GM12874 (cell line): ENCODE data around the gene ABCB11.
A peak's percentile ranks its signal among the peaks of the same experiment; 100 is the strongest.

Source experiments
- TF ChIP-seq, protein P1 (sequence below): IDR thresholded peaks from 2 replicates; pipeline ENCODE4 v1.5.1; 2011; ENCODE audit warnings: low read depth, mild to moderate bottlenecking, control low read depth, low read length, moderate library complexity; ENCODE audit not compliant: insufficient read depth

ABCB11 gene

DNA sequence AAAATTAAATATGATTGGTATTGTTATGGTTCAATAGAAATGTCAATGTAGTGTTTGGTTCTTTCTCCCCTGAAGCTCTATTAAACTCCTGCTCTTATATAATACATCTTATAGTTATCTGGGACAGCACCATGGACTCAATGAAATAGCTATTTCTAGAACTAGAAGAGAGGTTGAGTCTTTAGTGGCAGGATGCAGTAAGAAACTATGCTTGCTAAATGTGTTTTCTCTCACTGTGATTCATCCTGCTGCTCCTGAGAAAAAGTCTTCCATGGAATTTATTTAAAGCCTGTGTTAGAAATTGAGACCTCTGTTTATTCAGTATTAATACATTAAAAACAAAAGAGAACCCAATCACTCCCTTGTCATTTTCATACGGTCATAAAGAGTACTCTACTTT lies 68.5 kb downstream of the ABCB11 start:
- TF ChIP-seq, protein P1, sequence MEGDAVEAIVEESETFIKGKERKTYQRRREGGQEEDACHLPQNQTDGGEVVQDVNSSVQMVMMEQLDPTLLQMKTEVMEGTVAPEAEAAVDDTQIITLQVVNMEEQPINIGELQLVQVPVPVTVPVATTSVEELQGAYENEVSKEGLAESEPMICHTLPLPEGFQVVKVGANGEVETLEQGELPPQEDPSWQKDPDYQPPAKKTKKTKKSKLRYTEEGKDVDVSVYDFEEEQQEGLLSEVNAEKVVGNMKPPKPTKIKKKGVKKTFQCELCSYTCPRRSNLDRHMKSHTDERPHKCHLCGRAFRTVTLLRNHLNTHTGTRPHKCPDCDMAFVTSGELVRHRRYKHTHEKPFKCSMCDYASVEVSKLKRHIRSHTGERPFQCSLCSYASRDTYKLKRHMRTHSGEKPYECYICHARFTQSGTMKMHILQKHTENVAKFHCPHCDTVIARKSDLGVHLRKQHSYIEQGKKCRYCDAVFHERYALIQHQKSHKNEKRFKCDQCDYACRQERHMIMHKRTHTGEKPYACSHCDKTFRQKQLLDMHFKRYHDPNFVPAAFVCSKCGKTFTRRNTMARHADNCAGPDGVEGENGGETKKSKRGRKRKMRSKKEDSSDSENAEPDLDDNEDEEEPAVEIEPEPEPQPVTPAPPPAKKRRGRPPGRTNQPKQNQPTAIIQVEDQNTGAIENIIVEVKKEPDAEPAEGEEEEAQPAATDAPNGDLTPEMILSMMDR: no peak

DNA sequence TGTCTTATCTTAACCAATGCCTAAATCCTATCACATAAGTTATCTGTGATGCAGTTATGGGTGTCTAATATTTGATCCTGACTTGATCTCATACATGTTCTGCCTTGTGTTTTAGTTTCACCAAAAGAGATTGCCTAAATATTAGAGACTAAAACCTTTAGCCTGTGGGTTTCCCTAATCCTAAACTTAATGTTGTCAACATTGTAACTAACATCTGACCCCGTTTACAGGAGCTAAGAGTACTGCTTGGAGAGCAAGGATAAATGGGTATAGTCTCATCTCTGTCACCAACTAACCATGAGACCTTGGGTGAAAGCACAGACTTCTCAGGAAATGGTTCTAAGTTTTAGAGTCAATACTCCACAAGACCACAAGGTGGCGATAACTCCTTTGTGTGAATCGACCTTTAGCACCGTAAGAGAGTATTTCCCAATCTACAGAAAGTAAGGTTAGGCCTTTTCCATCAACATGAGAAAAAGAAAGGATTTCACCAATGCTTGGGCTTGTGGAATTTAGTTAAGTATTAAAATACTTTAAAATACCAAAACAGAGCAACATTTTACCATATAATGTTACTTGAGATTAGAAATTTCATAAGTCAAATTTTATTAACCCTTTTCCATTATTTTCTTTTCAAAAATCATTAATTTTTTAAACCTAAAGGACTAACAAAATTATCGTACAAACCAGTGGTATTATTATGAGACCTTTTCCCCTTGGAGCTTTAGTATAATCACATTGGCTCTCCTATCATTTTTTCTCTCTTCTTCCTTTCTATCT lies 69.5 kb downstream of the ABCB11 start:
- TF ChIP-seq, protein P1: peak; percentile 68

GRCh38 chr2:168956392-168956791 lies 74.7 kb downstream of the ABCB11 start:
- TF ChIP-seq, protein P1: no peak

- TF ChIP-seq, protein P1: no peak
Observed at GRCh38 chr2:168955321-168955720, 75.8 kb downstream of the ABCB11 start.

GRCh38 chr2:168954256-168954655 lies 76.9 kb downstream of the ABCB11 start:
- TF ChIP-seq, protein P1: no peak

DNA sequence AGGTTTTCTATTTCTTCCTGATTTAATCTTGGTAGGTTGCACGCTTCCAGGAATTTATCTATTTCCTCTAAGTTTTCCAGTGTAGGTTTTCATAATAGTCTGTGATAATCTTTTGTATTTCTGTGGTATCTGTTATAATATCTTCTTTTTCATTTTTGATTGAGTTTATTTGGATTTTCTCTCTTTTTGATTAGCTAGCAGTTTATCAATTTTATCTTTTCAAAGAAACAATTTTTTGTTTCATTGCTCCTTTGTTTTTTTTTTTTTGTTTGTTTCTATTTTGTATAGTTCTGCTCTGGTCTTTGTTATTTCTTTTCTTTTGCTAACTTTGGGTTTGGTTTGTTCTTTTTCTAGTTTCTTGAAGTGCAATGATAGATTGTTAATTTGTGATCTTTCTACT lies 78.7 kb downstream of the ABCB11 start:
- TF ChIP-seq, protein P1: no peak

DNA sequence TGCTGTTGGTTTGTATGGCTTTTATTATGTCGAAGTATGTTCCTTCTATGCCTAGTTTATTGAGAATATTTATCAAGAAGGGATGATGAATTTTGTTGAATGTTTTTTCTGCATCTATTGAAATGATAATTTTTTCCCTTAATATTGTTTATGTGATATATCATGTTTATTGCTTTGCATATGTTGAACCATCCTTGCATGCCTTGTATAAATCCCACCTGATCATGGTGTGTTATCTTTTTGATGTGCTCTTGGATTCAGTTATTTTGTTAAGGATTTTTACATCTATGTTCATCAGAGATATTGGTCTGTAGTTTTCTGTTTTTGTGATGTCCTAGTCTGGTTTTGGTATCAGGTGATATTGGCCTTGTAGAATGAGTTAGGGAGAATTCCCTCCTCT lies 79.3 kb downstream of the ABCB11 start:
- TF ChIP-seq, protein P1: no peak
